Left hindlimb (tissue), 1 donor: Measurements from ENCODE around the gene SPATA33.
A peak's percentile ranks its signal among the peaks of the same experiment; 100 is the strongest.
"Not testable (repeated sequence)": the region's sequence is repeated elsewhere in the genome, so short reads cannot be mapped to it uniquely, and the experiment has no call there.

Experiments
- DNase-seq: peaks from one replicate; pipeline ENCODE4 v3.0.0-alpha.2; 2018

The SPATA33 gene

GRCh38 chr16:89667000-89667399 lies 9.4 kb downstream of the SPATA33 start:
- DNase-seq, result not testable (repeated sequence)

- DNase-seq, result no peak
These were observed 10.0 kb downstream of the SPATA33 start for GRCh38 chr16:89667633-89668032.

- no peak for DNase-seq
These were observed 11.1 kb downstream of the SPATA33 start for GRCh38 chr16:89668790-89669158.

- no peak for DNase-seq
These were observed 12.1 kb downstream of the SPATA33 start for GRCh38 chr16:89669755-89670154.

- DNase-seq, result no peak
These were observed 13.1 kb downstream of the SPATA33 start for GRCh38 chr16:89670496-89671431.

GRCh38 chr16:89671565-89671964 lies 13.9 kb downstream of the SPATA33 start:
- not testable (repeated sequence) for DNase-seq

GRCh38 chr16:89672177-89672941 lies 14.7 kb downstream of the SPATA33 start:
- DNase-seq, result no peak

- no peak for DNase-seq
These were observed 20.6 kb downstream of the SPATA33 start for GRCh38 chr16:89678258-89678657.

GRCh38 chr16:89685916-89686315 lies 28.3 kb downstream of the SPATA33 start:
- DNase-seq, result no peak

GRCh38 chr16:89686520-89687091 lies 29.0 kb downstream of the SPATA33 start, which contains the start of gene CDK10:
TSS of gene CDK10 (plus strand) at chr16:89686689. CDS start at chr16:89686711, 22 bp downstream.
- DNase-seq, result peak; percentile 94

GRCh38 chr16:89687092-89687940 lies 29.7 kb downstream of the SPATA33 start:
- no peak for DNase-seq

GRCh38 chr16:89688395-89688794 lies 30.8 kb downstream of the SPATA33 start:
- no peak for DNase-seq

- DNase-seq, result no peak
These were observed 31.5 kb downstream of the SPATA33 start for GRCh38 chr16:89689142-89689541.

- not testable (repeated sequence) for DNase-seq
These were observed 32.0 kb downstream of the SPATA33 start for GRCh38 chr16:89689621-89690020.

- no peak for DNase-seq
These were observed 32.8 kb downstream of the SPATA33 start for GRCh38 chr16:89690392-89690901.

GRCh38 chr16:89691231-89691985 lies 33.8 kb downstream of the SPATA33 start:
- DNase-seq, result no peak

GRCh38 chr16:89691986-89692569 lies 34.4 kb downstream of the SPATA33 start:
- DNase-seq, result no peak

- no peak for DNase-seq
These were observed 35.7 kb downstream of the SPATA33 start for GRCh38 chr16:89693289-89693731.

- no peak for DNase-seq
These were observed 36.5 kb downstream of the SPATA33 start for GRCh38 chr16:89693931-89694783.

GRCh38 chr16:89694784-89695085 lies 37.1 kb downstream of the SPATA33 start:
- not testable (repeated sequence) for DNase-seq
